ENCODE data around the gene MVK.

Gene MVK

DNA sequence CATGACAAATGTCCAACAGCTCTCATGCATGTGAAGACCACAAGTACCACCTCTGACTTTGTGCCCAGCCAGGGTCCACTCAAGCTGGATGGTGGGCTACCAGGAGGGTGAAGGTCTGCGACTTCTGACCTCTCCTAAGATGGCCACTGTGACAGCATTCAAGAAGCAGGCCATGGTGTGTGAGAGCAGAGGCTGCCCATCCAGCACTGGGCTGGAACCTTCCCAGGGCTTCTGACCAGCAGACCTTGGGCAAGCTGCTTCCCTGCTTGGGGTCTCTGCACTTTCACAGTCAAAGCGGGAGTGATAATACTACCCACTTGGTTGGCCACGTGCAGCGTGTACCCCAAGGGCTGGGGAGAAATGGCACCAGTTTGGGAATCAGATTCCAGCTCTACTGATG, 10.7 kb upstream of the MVK start:
- Histone ChIP-seq H3K27me3 (ENCODE audit: insufficient read depth, low read length) (no peaks in the 10 kb centered on the region), H4K20me1 (ENCODE audit: insufficient read depth, low read length) (no peaks in the 10 kb centered on the region), H3K9me2 (ENCODE audit: low read depth, low read length) (no peaks in the 10 kb centered on the region), H3K27ac (ENCODE audit: low read depth, low read length, poor library complexity, severe bottlenecking) (no peak overlapping the region), H3K4me3 (ENCODE audit: low read depth, low read length, poor library complexity, severe bottlenecking) (no peak overlapping the region), H3K79me2 (ENCODE audit: insufficient read depth, low read length) (no peaks in the 10 kb centered on the region), H3K4me1 (ENCODE audit: insufficient read depth, low read length, severe bottlenecking) (no peaks in the 10 kb centered on the region), H3K4me2 (ENCODE audit: low read length) (no peak overlapping the region), H3K9ac (ENCODE audit: low read length) (no peak overlapping the region), H3K9me3 (ENCODE audit: low read length) (no peaks in the 10 kb centered on the region), H2AFZ (ENCODE audit: low read length) (no peak overlapping the region), H3F3A (ENCODE audit: insufficient read depth, low read length) (no peaks in the 10 kb centered on the region), H3K36me3 (ENCODE audit: insufficient read depth, low read length) (peaks cover 30% of the 10 kb centered on the region)
- TF ChIP-seq EZH2 (IDR thresholded peaks at IDR 0.05; ENCODE audit: borderline replicate concordance, low read length): no peak
- TF ChIP-seq, protein P1, sequence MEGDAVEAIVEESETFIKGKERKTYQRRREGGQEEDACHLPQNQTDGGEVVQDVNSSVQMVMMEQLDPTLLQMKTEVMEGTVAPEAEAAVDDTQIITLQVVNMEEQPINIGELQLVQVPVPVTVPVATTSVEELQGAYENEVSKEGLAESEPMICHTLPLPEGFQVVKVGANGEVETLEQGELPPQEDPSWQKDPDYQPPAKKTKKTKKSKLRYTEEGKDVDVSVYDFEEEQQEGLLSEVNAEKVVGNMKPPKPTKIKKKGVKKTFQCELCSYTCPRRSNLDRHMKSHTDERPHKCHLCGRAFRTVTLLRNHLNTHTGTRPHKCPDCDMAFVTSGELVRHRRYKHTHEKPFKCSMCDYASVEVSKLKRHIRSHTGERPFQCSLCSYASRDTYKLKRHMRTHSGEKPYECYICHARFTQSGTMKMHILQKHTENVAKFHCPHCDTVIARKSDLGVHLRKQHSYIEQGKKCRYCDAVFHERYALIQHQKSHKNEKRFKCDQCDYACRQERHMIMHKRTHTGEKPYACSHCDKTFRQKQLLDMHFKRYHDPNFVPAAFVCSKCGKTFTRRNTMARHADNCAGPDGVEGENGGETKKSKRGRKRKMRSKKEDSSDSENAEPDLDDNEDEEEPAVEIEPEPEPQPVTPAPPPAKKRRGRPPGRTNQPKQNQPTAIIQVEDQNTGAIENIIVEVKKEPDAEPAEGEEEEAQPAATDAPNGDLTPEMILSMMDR (IDR thresholded peaks at IDR 0.05; ENCODE audit: low read length): no peak

DNA sequence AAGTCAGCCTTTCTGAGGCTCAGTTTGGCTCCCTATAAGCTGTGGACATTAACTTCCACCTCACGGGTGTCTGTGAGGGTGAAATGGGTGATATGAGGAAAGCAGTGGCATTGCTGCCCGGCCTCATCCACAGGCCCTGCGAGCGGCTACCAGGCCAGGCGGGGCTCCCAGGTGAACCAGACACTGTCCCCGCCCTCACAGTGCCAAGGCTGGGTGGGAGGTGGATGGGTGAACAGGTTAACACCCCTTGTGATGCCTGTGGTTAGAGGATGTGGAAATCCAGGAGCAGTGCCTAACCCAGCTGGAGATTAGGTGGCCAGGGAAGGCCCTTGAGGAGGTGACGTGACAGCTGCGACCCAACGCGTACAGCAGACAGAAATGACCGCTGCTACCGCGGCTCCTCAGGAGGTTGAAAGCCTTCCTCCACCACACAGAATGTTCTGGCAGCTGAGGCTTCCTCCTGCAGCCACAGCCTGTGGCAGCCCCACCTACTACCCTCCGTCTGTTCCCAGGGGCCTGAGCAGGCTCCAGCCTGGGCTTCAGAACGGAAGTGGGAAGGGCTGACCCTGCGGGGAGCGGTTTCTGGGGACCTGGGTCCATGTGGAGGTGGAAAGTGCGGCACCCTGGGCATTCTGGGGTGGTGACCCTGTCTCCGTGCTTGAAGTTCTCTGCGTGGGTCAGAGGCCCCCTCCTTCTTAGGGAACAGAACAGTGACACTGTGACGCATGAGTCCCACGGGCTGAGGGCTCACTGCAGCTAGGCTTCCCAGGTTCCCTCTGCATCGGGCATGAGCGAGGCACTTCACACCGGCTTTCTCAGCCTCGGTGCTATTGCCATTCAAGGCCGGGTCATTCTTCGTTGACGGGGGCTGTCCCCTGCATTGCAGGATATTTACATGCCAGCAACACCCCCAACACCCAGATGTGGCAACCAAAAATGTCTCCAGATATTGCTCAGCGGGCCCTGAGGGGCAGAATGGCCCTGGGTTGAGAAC, 10.0 kb upstream of the MVK start:
- H3K36me3 ChIP-seq (ENCODE audit: insufficient read depth, low read length): peaks cover 37% of the 10 kb centered on the region
- no peaks in the 10 kb centered on the region for H3F3A ChIP-seq (ENCODE audit: insufficient read depth, low read length)
- no peaks in the 10 kb centered on the region for H3K9me3 ChIP-seq (ENCODE audit: low read length)
- H4K20me1 ChIP-seq (ENCODE audit: insufficient read depth, low read length): no peaks in the 10 kb centered on the region
- H3K4me2 ChIP-seq (ENCODE audit: low read length): no peak overlapping the region
- TF ChIP-seq, protein P1 (IDR thresholded peaks at IDR 0.05; ENCODE audit: low read length): no peak
- TF ChIP-seq EZH2 (IDR thresholded peaks at IDR 0.05; ENCODE audit: borderline replicate concordance, low read length): no peak
- H3K9ac ChIP-seq (ENCODE audit: low read length): no peak overlapping the region
- H3K4me3 ChIP-seq (ENCODE audit: low read depth, low read length, poor library complexity, severe bottlenecking): no peak overlapping the region
- no peak overlapping the region for H2AFZ ChIP-seq (ENCODE audit: low read length)
- no peaks in the 10 kb centered on the region for H3K9me2 ChIP-seq (ENCODE audit: low read depth, low read length)
- no peaks in the 10 kb centered on the region for H3K27me3 ChIP-seq (ENCODE audit: insufficient read depth, low read length)
- H3K4me1 ChIP-seq (ENCODE audit: insufficient read depth, low read length, severe bottlenecking): no peaks in the 10 kb centered on the region
- H3K27ac ChIP-seq (ENCODE audit: low read depth, low read length, poor library complexity, severe bottlenecking): no peak overlapping the region
- no peaks in the 10 kb centered on the region for H3K79me2 ChIP-seq (ENCODE audit: insufficient read depth, low read length)

DNA sequence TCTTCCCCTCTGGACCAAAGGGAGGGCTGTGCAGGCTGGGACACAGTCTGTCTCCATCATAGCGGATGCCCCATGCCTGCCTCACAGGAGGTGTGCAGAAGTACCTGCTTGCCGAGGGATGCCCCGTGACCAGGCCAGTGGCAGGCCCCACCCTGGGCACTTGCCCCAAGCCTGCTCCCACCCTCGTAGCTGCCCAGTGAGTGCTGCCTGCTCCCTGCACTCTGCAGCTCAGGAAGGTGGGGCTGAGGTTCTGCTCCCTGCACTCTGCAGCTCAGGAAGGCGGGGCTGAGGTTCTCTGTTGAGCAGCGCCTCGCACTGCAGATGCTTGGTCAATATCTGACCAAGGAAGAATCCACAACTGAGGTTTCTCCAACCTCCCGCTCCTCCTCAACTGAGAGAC, 7.2 kb upstream of the MVK start:
- Histone ChIP-seq H3K27ac (ENCODE audit: low read depth, low read length, poor library complexity, severe bottlenecking) (no peak overlapping the region), H2AFZ (ENCODE audit: low read length) (no peak overlapping the region), H3K4me2 (ENCODE audit: low read length) (no peak overlapping the region), H3K79me2 (ENCODE audit: insufficient read depth, low read length) (no peaks in the 10 kb centered on the region), H3K9ac (ENCODE audit: low read length) (no peak overlapping the region), H3K9me2 (ENCODE audit: low read depth, low read length) (no peaks in the 10 kb centered on the region), H3K4me1 (ENCODE audit: insufficient read depth, low read length, severe bottlenecking) (no peaks in the 10 kb centered on the region), H4K20me1 (ENCODE audit: insufficient read depth, low read length) (no peaks in the 10 kb centered on the region), H3K4me3 (ENCODE audit: low read depth, low read length, poor library complexity, severe bottlenecking) (no peak overlapping the region), H3K27me3 (ENCODE audit: insufficient read depth, low read length) (no peaks in the 10 kb centered on the region), H3K36me3 (ENCODE audit: insufficient read depth, low read length) (peaks cover 37% of the 10 kb centered on the region), H3F3A (ENCODE audit: insufficient read depth, low read length) (no peaks in the 10 kb centered on the region), H3K9me3 (ENCODE audit: low read length) (no peaks in the 10 kb centered on the region)
- TF ChIP-seq, protein P1 (IDR thresholded peaks at IDR 0.05; ENCODE audit: low read length): no peak
- no peak for TF ChIP-seq EZH2 (IDR thresholded peaks at IDR 0.05; ENCODE audit: borderline replicate concordance, low read length)

Measured in OCI-LY1 (cell line).